NCI-H1092 (cell line): ENCODE data around the gene TAF3.

Experiments
- DNase-seq: peaks from one replicate; lab custom pipeline; 2025; lab: John Stamatoyannopoulos, UW

TAF3 gene

GRCh38 chr10:8059191-8059936 is 241.1 kb downstream of the TAF3 start:
- DNase-seq, result no peak

- DNase-seq, result no peak
Observed at GRCh38 chr10:8060010-8060703, 241.9 kb downstream of the TAF3 start.

GRCh38 chr10:8060704-8061121 is 242.4 kb downstream of the TAF3 start:
- DNase-seq, result no peak

GRCh38 chr10:8061274-8062211 is 243.2 kb downstream of the TAF3 start:
- no peak for DNase-seq

GRCh38 chr10:8063128-8063908 is 245.0 kb downstream of the TAF3 start:
- DNase-seq, result no peak

DNA sequence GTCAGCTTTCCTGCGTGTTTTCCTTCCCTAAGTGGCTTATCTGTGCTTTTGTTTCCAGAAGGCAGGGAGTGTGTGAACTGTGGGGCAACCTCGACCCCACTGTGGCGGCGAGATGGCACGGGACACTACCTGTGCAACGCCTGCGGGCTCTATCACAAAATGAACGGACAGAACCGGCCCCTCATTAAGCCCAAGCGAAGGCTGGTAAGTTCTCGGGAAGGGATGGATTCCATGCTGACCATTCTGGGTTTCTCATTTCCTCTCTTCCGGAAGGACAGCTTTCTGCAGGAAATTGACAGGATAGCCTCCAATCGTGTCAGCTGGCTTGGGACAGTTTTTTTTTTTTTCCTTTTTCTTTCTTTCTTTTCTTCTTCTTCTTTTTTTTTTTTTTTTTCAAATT is 245.6 kb downstream of the TAF3 start:
- DNase-seq, result no peak

GRCh38 chr10:8064436-8064835 is 246.1 kb downstream of the TAF3 start:
- DNase-seq, result no peak

DNA sequence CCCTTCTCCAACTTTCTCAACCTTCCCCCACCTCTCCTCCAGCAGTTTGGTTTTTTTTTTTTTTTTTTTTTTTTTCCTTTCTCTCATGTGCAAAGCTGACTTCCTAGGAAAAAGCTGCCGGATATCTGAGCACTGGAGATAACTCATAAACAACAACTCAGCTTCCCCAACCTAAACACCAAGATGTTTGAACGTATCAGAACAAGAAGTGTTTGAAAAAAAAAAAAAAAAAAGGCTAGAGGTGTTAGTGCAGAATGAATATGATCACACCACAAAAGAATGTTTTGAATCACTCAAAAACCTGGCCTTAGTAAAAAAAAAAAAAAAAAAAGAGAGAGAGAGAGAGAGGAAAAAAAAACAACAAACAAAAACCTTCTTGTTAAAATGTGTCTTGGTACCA is 247.3 kb downstream of the TAF3 start:
- no peak for DNase-seq

DNA sequence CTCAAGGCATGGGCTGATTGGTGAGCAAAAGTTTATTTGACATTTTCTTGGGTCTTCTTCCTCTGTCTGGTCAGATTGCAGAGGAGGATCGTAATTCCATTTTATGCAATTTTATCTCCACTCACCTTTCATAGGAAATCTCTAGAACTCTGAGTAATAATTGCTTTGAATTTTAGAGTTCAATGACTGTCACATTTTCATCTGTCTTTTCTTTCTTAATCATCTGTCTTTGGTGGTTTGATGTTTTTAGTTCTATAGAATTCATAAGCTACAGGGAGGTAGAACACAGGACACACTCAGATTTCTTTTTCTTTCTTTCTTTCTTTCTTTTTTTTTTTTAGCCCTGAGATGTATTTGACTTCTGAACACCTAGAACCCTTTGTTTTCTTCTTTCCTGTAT is 247.8 kb downstream of the TAF3 start:
- no peak for DNase-seq
